Non-pigmented ciliary epithelial cell (primary cell): ENCODE measurements around the gene THBS1.

Experiments used
- DNase-seq: peaks from one replicate; pipeline ENCODE4 v3.0.0-alpha.2; 2010; ENCODE audit warnings: low read depth

The THBS1 gene

DNA sequence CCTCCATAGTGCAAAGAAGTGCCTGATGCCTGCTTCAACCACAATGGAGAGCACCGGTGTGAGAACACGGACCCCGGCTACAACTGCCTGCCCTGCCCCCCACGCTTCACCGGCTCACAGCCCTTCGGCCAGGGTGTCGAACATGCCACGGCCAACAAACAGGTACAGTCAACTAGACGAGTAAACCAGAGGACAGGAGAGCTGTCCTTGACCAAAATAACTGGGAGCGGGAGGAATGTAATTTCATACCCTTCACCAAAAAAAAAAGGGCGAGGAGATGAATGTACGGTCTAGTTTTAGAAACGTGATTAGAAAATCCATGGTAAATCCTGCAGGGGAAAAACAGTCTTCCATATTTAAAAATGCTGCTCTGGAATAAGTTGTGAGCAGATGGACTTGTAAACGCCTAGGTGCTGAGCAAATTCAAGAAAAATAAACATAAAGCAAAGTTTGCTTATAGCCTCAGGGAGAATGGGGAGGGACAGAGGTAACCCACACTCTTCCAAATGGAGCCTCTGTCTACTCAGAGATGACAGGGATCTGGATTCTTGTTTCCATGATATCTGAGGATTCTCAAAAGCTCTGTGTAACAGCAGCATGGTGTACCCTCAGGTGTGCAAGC, 8.4 kb downstream of the THBS1 start:
- DNase-seq, result no peak

DNA sequence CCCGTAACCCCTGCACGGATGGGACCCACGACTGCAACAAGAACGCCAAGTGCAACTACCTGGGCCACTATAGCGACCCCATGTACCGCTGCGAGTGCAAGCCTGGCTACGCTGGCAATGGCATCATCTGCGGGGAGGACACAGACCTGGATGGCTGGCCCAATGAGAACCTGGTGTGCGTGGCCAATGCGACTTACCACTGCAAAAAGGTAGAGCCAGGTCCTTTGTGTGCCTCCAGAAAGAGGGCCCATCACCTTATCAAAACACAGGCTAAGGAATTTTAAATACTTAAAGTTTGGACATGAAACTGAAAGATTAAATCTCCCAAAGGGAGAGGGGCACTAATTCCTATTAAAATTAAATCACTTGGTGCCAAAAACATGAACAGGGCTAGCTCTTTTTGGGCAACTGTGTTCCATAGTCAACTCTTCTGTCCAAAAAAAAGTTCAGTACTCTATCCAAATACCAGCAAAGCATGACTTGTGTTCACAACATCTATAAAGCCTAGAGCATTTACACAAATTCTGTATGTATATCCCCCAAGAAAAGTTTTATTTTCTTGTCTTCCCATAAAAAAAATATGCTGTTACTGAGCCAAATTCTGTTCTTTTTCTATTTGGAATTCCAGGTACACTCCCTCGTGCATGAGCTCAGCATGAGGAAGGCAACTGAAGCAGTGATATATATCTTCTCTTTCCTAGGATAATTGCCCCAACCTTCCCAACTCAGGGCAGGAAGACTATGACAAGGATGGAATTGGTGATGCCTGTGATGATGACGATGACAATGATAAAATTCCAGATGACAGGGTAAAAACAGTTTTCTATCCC, 9.2 kb downstream of the THBS1 start:
- DNase-seq, result no peak

DNA sequence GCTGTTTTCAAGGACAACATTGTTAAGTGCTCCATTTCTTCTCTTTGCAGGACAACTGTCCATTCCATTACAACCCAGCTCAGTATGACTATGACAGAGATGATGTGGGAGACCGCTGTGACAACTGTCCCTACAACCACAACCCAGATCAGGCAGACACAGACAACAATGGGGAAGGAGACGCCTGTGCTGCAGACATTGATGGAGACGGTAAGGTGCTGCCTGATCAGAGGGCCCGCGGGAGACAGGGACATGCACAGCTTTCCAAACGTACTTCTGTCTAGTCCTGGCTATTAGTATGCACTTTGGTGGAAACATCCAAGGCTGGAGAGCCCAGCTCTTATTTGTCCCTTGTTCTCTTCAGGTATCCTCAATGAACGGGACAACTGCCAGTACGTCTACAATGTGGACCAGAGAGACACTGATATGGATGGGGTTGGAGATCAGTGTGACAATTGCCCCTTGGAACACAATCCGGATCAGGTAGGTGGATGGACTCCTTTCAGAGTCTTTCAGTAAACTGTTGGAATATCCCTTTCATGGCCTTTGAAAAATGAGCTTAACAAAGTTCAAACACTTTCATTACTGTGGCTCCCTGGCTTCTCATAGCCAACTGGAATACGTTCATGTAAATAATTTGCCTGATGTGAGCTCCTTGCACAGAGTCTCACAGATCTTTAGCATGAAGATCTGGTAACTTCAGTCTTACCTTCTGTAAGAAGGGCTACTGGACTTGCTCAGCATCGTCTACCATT, 10.4 kb downstream of the THBS1 start:
- no peak for DNase-seq

- DNase-seq, result no peak
These were observed 11.0 kb downstream of the THBS1 start for GRCh38 chr15:39591896-39592315.

GRCh38 chr15:39592500-39592899, 11.6 kb downstream of the THBS1 start:
- no peak for DNase-seq

- no peak for DNase-seq
These were observed 12.3 kb downstream of the THBS1 start for GRCh38 chr15:39593071-39593655.

GRCh38 chr15:39593656-39594445, 13.0 kb downstream of the THBS1 start:
- DNase-seq, result no peak

GRCh38 chr15:39594446-39595337, 13.8 kb downstream of the THBS1 start:
- DNase-seq, result no peak

DNA sequence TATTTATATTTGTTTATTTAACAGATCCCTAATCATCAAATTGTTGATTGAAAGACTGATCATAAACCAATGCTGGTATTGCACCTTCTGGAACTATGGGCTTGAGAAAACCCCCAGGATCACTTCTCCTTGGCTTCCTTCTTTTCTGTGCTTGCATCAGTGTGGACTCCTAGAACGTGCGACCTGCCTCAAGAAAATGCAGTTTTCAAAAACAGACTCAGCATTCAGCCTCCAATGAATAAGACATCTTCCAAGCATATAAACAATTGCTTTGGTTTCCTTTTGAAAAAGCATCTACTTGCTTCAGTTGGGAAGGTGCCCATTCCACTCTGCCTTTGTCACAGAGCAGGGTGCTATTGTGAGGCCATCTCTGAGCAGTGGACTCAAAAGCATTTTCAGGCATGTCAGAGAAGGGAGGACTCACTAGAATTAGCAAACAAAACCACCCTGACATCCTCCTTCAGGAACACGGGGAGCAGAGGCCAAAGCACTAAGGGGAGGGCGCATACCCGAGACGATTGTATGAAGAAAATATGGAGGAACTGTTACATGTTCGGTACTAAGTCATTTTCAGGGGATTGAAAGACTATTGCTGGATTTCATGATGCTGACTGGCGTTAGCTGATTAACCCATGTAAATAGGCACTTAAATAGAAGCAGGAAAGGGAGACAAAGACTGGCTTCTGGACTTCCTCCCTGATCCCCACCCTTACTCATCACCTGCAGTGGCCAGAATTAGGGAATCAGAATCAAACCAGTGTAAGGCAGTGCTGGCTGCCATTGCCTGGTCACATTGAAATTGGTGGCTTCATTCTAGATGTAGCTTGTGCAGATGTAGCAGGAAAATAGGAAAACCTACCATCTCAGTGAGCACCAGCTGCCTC, 14.7 kb downstream of the THBS1 start:
- DNase-seq, result no peak

GRCh38 chr15:39596358-39597051, 15.6 kb downstream of the THBS1 start:
- no peak for DNase-seq

DNA sequence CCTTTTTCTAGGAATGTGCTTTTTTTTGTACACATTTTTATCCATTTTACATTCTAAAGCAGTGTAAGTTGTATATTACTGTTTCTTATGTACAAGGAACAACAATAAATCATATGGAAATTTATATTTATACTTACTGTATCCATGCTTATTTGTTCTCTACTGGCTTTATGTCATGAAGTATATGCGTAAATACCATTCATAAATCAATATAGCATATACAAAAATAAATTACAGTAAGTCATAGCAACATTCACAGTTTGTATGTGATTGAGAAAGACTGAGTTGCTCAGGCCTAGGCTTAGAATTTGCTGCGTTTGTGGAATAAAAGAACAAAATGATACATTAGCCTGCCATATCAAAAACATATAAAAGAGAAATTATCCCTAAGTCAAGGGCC, 16.5 kb downstream of the THBS1 start:
- no peak for DNase-seq

DNA sequence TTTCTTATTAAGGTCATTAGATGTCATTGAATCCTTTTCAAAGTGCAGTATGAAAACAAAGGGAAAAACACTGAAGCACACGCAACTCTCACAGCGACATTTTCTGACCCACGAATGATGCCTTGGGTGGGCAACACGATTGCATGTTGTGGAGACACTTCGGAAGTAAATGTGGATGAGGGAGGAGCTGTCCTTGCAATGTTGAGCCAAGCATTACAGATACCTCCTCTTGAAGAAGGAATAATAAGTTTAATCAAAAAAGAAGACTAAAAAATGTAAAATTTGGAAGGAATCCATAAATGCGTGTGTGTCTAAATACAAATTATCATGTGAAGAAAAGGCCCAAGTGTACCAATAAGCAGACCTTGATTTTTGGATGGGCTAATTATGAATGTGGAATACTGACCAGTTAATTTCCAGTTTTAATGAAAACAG, 16.9 kb downstream of the THBS1 start:
- no peak for DNase-seq

- no peak for DNase-seq
These were observed 17.4 kb downstream of the THBS1 start for GRCh38 chr15:39598186-39598850.

DNA sequence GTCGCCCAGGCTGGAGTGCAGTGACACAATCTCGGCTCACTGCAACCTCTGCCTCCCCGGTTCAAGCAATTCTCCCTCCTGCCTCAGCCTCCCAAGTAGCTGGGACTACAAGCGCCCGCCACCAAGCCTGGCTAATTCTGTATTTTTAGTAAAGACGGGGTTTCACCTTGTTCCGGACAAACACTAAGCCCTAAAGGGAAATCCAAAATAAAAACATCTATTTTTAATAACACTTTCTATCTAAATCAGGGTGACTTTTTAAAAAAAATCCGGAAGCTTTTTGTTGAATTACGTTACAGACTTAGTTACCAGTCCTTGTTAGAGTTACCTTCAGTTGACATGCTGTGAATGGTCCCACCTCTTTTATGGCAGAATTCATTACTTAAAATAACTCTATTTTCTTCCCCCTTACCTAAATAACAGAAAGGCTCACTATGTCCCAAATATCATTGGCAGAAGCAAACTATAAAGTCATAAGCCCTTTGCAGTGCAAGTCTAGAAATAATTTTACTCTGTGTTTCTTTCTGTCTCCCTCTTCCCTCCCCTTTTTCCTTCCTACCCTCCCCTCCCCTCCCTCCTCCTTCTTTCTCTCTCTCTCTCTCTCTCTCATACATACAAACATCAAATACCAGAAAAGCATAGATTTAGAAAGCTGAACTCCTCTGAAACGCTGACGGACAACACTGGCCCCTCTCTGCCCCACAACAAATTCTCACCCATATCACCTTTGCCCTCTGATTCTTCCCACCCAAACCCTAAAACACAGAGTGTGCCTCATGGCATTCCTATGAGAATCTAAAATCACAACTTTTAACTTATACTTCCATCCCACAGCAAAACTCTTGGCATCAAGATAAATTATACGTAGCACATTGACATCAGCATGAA, 18.3 kb downstream of the THBS1 start:
- DNase-seq, result no peak

GRCh38 chr15:39599871-39600270, 19.0 kb downstream of the THBS1 start:
- no peak for DNase-seq

DNA sequence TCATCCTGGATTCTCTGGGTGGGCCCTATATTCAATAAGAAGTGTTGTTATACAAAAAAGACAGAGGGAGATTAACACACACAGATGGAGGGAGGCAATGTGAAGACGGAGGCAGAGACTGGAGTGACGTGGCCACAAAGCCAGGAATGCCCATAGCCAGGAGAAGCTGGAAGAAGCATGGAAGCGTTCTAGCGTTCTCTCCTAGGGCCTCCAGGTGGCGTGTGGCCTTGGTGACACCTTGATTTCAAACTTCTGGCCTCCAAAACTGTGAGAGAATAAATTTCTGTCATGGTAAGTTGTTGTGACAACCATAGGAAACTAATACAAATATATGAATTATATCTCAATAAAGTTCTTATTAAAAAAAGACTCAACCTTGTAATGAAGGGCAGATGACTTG, 21.3 kb downstream of the THBS1 start:
- DNase-seq, result no peak

GRCh38 chr15:39605146-39605545, 24.3 kb downstream of the THBS1 start:
- DNase-seq, result no peak
